Tibial nerve (tissue), 4 donors: ENCODE results near the gene PCBD2.

ENCODE experiments used
- CTCF ChIP-seq, 5 experiments: fragments of 200-600 bp in 3 of 5; fragments of 450-650 bp in 2 of 5; sonication (generic) in 3 of 5; IDR thresholded peaks; one replicate each; pipeline ENCODE4 v1.5.1; 2016 to 2019; ENCODE audit warnings: antibody characterized with exemption in 5 of 5, mild to moderate bottlenecking in 3 of 5, moderate library complexity in 2 of 5
- EP300 ChIP-seq, 2 donors: sonication (generic); formaldehyde crosslinking; IDR thresholded peaks; one replicate each; pipeline ENCODE4 v1.6.1; 2017; ENCODE audit warnings: antibody characterized with exemption in 2 of 2, mild to moderate bottlenecking in 1 of 2
- POLR2A ChIP-seq, 2 donors: fragments of 450-650 bp; IDR thresholded peaks; one replicate each; pipeline ENCODE4 v1.6.1; 2017; ENCODE audit warnings: antibody characterized with exemption in 2 of 2, mild to moderate bottlenecking in 2 of 2, moderate library complexity in 2 of 2

GRCh38 chr5:134873494-134873893, 31.4 kb upstream of the PCBD2 start:
- no peak for TF ChIP-seq CTCF (IDR thresholded peaks at IDR 0.05)
- TF ChIP-seq POLR2A (IDR thresholded peaks at IDR 0.05): no peak
- TF ChIP-seq EP300 (IDR thresholded peaks at IDR 0.05): no peak
